H1 (cell line): ENCODE results near the gene INO80. TPM values are rescaled to one million over a fixed set of nuclear protein-coding genes. Genes with fewer than 3 reads are reported as not detected.

Experiments used
- CTCF ChIA-PET: fragments of 300-600 bp; sonication (Branson Sonifier 250); formaldehyde crosslinking; loops from one replicate; lab custom pipeline; 2021; ENCODE audit not compliant: partially characterized antibody; lab: Charles Lee
- POLR2A ChIA-PET: fragments of 300-600 bp; sonication (Branson Sonifier 250); formaldehyde crosslinking; loops from one replicate; lab custom pipeline; 2021; ENCODE audit warnings: inconsistent platforms; ENCODE audit not compliant: partially characterized antibody; lab: Charles Lee
- DNase-seq, 2 experiments: peaks; one replicate each; pipeline versions ENCODE4 v3.0.0 to v3.0.0-alpha.2; 2010 to 2022; ENCODE audit warnings: low spot score in 2 of 2, low read depth in 1 of 2, mixed read lengths in 1 of 2
- FAIRE-seq: peaks from 2 replicates; lab custom pipeline; 2011; peaks lifted over from hg19 to GRCh38; lab: Jason Lieb, UNC
- H2AFZ ChIP-seq: 2 replicates; pipeline ENCODE4 v1.8.1; 2012; ENCODE audit warnings: low read length, inconsistent platforms
- H2AK5ac ChIP-seq: 2 replicates; pipeline ENCODE4 v1.6.1; 2013; ENCODE audit warnings: low read depth, low read length
- H2BK120ac ChIP-seq: replicated peaks from 2 replicates; pipeline ENCODE3; 2013; ENCODE audit warnings: low read depth, low read length, inconsistent platforms
- H2BK12ac ChIP-seq: 2 replicates; pipeline ENCODE4 v1.6.1; 2013; ENCODE audit warnings: low read depth, low read length
- H2BK15ac ChIP-seq: 2 replicates; pipeline ENCODE4 v1.6.1; 2013; ENCODE audit warnings: low read length
- H2BK20ac ChIP-seq: 2 replicates; pipeline ENCODE4 v1.6.1; 2013; ENCODE audit warnings: low read length
- H2BK5ac ChIP-seq: 2 replicates; pipeline ENCODE4 v1.6.1; 2013; ENCODE audit warnings: low read depth, low read length
- H3K14ac ChIP-seq: 2 replicates; pipeline ENCODE4 v1.6.1; 2013; ENCODE audit warnings: inconsistent platforms; ENCODE audit not compliant: insufficient read length
- H3K18ac ChIP-seq: 2 replicates; pipeline ENCODE4 v1.6.1; 2013; ENCODE audit warnings: low read length; ENCODE audit errors: extremely low read depth
- H3K23ac ChIP-seq: 2 replicates; pipeline ENCODE4 v1.6.1; 2013; ENCODE audit warnings: inconsistent platforms; ENCODE audit not compliant: insufficient read length
- H3K23me2 ChIP-seq: 2 replicates; pipeline ENCODE4 v1.6.1; 2013; ENCODE audit warnings: low read depth, low read length
- H3K27ac ChIP-seq: 2 replicates; pipeline ENCODE4 v1.6.1; 2011; ENCODE audit warnings: low read depth, low read length, inconsistent platforms
- H3K27me3 ChIP-seq, 4 experiments: replicated peaks in 1 of 4; 1 replicate in 1 of 4; 2 replicates in 3 of 4; pipeline versions ENCODE4 v1.6.1 to v1.8.1; 2011 to 2013; ENCODE audit warnings: low read length in 3 of 4, mild to moderate bottlenecking in 3 of 4, inconsistent platforms in 2 of 4, mixed read lengths in 2 of 4, moderate library complexity in 1 of 4; ENCODE audit not compliant: control insufficient read depth in 3 of 4, insufficient read depth in 3 of 4; ENCODE audit errors: extremely low read depth in 1 of 4
- H3K36me3 ChIP-seq, 4 experiments: 2 replicates each; pipeline versions ENCODE4 v1.6.1 to v1.8.1; 2011 to 2013; ENCODE audit warnings: mild to moderate bottlenecking in 4 of 4, low read length in 3 of 4, moderate library complexity in 2 of 4, control low read depth in 1 of 4, inconsistent platforms in 1 of 4; ENCODE audit not compliant: insufficient read depth in 4 of 4, control insufficient read depth in 2 of 4
- H3K4ac ChIP-seq: replicated peaks from 2 replicates; pipeline ENCODE3; 2013; ENCODE audit warnings: low read length, low read depth, mixed read lengths, inconsistent platforms; ENCODE audit not compliant: insufficient read length
- H3K4me1 ChIP-seq, 4 experiments: replicated peaks in 1 of 4; 1 replicate in 1 of 4; 2 replicates in 3 of 4; pipeline versions ENCODE4 v1.6.1 to v1.8.1; 2011 to 2013; ENCODE audit warnings: low read length in 3 of 4, inconsistent platforms in 2 of 4, mixed read lengths in 1 of 4; ENCODE audit not compliant: insufficient read depth in 4 of 4, control insufficient read depth in 3 of 4
- H3K4me2 ChIP-seq, 2 experiments: 2 replicates each; pipeline versions ENCODE4 v1.6.1 to v1.8.1; 2011 to 2013; ENCODE audit warnings: low read depth in 2 of 2, low read length in 2 of 2, control low read depth in 1 of 2, inconsistent platforms in 1 of 2, mild to moderate bottlenecking in 1 of 2; ENCODE audit not compliant: insufficient read depth in 1 of 2
- H3K4me3 ChIP-seq, 4 experiments: fragments of 200-600, 300-600 bp in 1 of 4; sonication (generic), shearing (Covaris generic), sonication (Bioruptor Twin) in 1 of 4; 2 replicates each; pipeline versions ENCODE4 v1.5.1 to v1.8.1; 2011 to 2016; ENCODE audit warnings: low read length in 4 of 4, low read depth in 3 of 4, control low read depth in 2 of 4, inconsistent platforms in 2 of 4, mild to moderate bottlenecking in 2 of 4, mixed read lengths in 1 of 4, moderate library complexity in 1 of 4; ENCODE audit not compliant: insufficient read depth in 2 of 4; ENCODE audit errors: extremely low read depth in 1 of 4
- H3K56ac ChIP-seq: replicated peaks from 2 replicates; pipeline ENCODE3; 2013; ENCODE audit warnings: low read depth, mild to moderate bottlenecking, mixed read lengths, low read length, inconsistent platforms; ENCODE audit not compliant: insufficient read length
- H3K79me1 ChIP-seq: 2 replicates; pipeline ENCODE4 v1.6.1; 2013; ENCODE audit warnings: low read depth, low read length, control low read depth
- H3K79me2 ChIP-seq, 2 experiments: 2 replicates each; pipeline versions ENCODE4 v1.6.1 to v1.8.1; 2012 to 2013; ENCODE audit warnings: low read length in 2 of 2, mild to moderate bottlenecking in 2 of 2, inconsistent platforms in 1 of 2; ENCODE audit not compliant: insufficient read depth in 2 of 2, control insufficient read depth in 1 of 2
- H3K9ac ChIP-seq, 4 experiments: replicated peaks in 1 of 4; 1 replicate in 1 of 4; 2 replicates in 3 of 4; pipeline versions ENCODE4 v1.6.1 to v1.8.1; 2011 to 2013; ENCODE audit warnings: low read depth in 3 of 4, low read length in 3 of 4, control low read depth in 2 of 4, mild to moderate bottlenecking in 2 of 4, moderate library complexity in 2 of 4, inconsistent platforms in 1 of 4; ENCODE audit errors: extremely low read depth in 1 of 4
- H3K9me3 ChIP-seq, 2 experiments: 2 replicates each; pipeline versions ENCODE4 v1.6.1 to v1.8.1; 2012 to 2013; ENCODE audit warnings: mild to moderate bottlenecking in 2 of 2, moderate library complexity in 2 of 2, control low read depth in 1 of 2, inconsistent platforms in 1 of 2, low read depth in 1 of 2, low read length in 1 of 2, mixed read lengths in 1 of 2; ENCODE audit not compliant: insufficient read depth in 2 of 2
- H4K20me1 ChIP-seq, 2 experiments: replicated peaks in 1 of 2; 2 replicates each; pipeline versions ENCODE3 to v1.8.1; 2011 to 2013; ENCODE audit warnings: inconsistent platforms in 2 of 2, low read length in 2 of 2, mild to moderate bottlenecking in 1 of 2; ENCODE audit not compliant: insufficient read depth in 2 of 2, control insufficient read depth in 1 of 2
- H4K5ac ChIP-seq: 2 replicates; pipeline ENCODE4 v1.6.1; 2013; ENCODE audit warnings: low read length, low read depth, mixed read lengths, inconsistent platforms; ENCODE audit not compliant: insufficient read length
- H4K8ac ChIP-seq: 2 replicates; pipeline ENCODE4 v1.8.0; 2013; ENCODE audit warnings: mild to moderate bottlenecking, moderate library complexity, low read length, inconsistent platforms; ENCODE audit not compliant: insufficient read depth; ENCODE audit errors: extremely low read depth
- H4K91ac ChIP-seq: replicated peaks from 2 replicates; pipeline ENCODE3; 2013; ENCODE audit warnings: low read length, mixed read lengths, inconsistent platforms; ENCODE audit not compliant: insufficient read length
- ATF3 ChIP-seq: IDR thresholded peaks from 2 replicates; pipeline ENCODE4 v1.6.1; 2011; ENCODE audit warnings: low read depth, mild to moderate bottlenecking, low read length; ENCODE audit not compliant: insufficient read depth
- CHD1 ChIP-seq: IDR thresholded peaks from 2 replicates; pipeline ENCODE4 v1.6.1; 2012; ENCODE audit warnings: low read depth, low read length, improper control_type of control experiment
- CTBP2 ChIP-seq: IDR thresholded peaks from 2 replicates; pipeline ENCODE4 v1.7.0; 2011; ENCODE audit warnings: borderline replicate concordance, mild to moderate bottlenecking, moderate library complexity, mixed read lengths, low read length; ENCODE audit not compliant: insufficient read depth, insufficient read length
- CTCF ChIP-seq, 3 experiments: IDR thresholded peaks; 1 replicate in 2 of 3; 2 replicates in 1 of 3; pipeline versions ENCODE4 v1.5.1 to v1.6.1; 2011; ENCODE audit warnings: low read length in 3 of 3, mild to moderate bottlenecking in 3 of 3, inconsistent platforms in 2 of 3, low read depth in 1 of 3, moderate library complexity in 1 of 3; ENCODE audit not compliant: insufficient read depth in 1 of 3; ENCODE audit errors: control extremely low read depth in 1 of 3
- E2F6 ChIP-seq: IDR thresholded peaks from 2 replicates; pipeline ENCODE4 v1.6.1; 2012; ENCODE audit warnings: inconsistent platforms
- GABPA ChIP-seq: IDR thresholded peaks from 2 replicates; pipeline ENCODE4 v1.6.1; 2011; ENCODE audit warnings: mild to moderate bottlenecking, low read length, moderate library complexity, borderline replicate concordance; ENCODE audit not compliant: insufficient read depth
- JUN ChIP-seq: IDR thresholded peaks from 2 replicates; pipeline ENCODE4 v1.6.1; 2011; ENCODE audit warnings: low read depth, mild to moderate bottlenecking, improper control_type of control experiment, low read length
- KDM1A ChIP-seq: fragments of 200-600, 300-600 bp; sonication (generic); IDR thresholded peaks from 2 replicates; pipeline ENCODE4 v1.7.1; 2016; ENCODE audit warnings: mild to moderate bottlenecking, low read length, borderline replicate concordance
- MAFK ChIP-seq: IDR thresholded peaks from 2 replicates; pipeline ENCODE4 v1.6.1; 2012; ENCODE audit warnings: low read depth, mild to moderate bottlenecking, improper control_type of control experiment, low read length
- TAF7 ChIP-seq: optimal IDR thresholded peaks from 2 replicates; pipeline ENCODE3; 2011; ENCODE audit warnings: low read depth, mild to moderate bottlenecking, inconsistent platforms, low read length, moderate library complexity, borderline replicate concordance
- TCF12 ChIP-seq: IDR thresholded peaks from 2 replicates; pipeline ENCODE4 v1.6.1; 2011; ENCODE audit warnings: low read depth, mild to moderate bottlenecking, low read length
- polyA plus RNA-seq, 7 experiments: library from polyadenylated mRNA; depleted of rRNA in 3 of 7; stranded (reverse) in 5 of 7; unstranded in 2 of 7; fragments of >200 nt in 5 of 7; fragments of 200-250 nt in 2 of 7; gene quantifications; 1 replicate in 5 of 7; 2 replicates in 1 of 7; 4 replicates in 1 of 7; pipeline versions ENCODE4 v1.2.1 to v1.2.3, GENCODE V29; 2011 to 2013; ENCODE audit warnings: missing spikeins in 2 of 7, mixed read lengths in 2 of 7
- total RNA-seq: library from RNA; stranded (reverse); fragmentation: NEBNext Ultra II Directional; extraction: Animal tissue kit (Norgen Biotek cat#: 25700); gene quantifications from 2 replicates; pipeline ENCODE4 v1.2.1, GENCODE V29; 2021

The INO80 gene
- total and polyA plus RNA-seq, 2 of the 8 experiments (the other 6 are each of a cell fraction or from before 2014, with no cell fraction given) = 4.3 to 24.5 TPM

GRCh38 chr15:41010345-41010744 lies 105.7 kb downstream of the INO80 start:
- Histone ChIP-seq H2AK5ac (no peak overlapping the region), H3K27me3 (no peaks in the 10 kb centered on the region), H3K4me1 (no peaks in the 10 kb centered on the region), H3K4ac (no peak overlapping the region), H3K79me2 (no peaks in the 10 kb centered on the region), H3K9me3 (no peaks in the 10 kb centered on the region), H3K4me3 (no peak overlapping the region), H3K18ac (no peak overlapping the region), H2AFZ (no peak overlapping the region), H3K14ac (no peak overlapping the region), H2BK15ac (no peak overlapping the region), H4K20me1 (no peaks in the 10 kb centered on the region), H3K9ac (no peak overlapping the region), H3K79me1 (no peaks in the 10 kb centered on the region), H4K5ac (no peak overlapping the region), H2BK20ac (no peak overlapping the region), H3K4me2 (no peak overlapping the region), H4K8ac (no peak overlapping the region), H3K36me3 (peaks cover 0 to 16% (median 7%) of the 10 kb centered on the region in 4 experiments; a peak in 6 of 8 replicates), H2BK5ac (no peak overlapping the region), H4K91ac (no peak overlapping the region), H3K23me2 (no peaks in the 10 kb centered on the region), H3K23ac (no peak overlapping the region), H3K56ac (no peak overlapping the region), H2BK120ac (no peak overlapping the region), H3K27ac (no peak overlapping the region), H2BK12ac (no peak overlapping the region)
- POLR2A ChIA-PET = interaction anchor here (1.1 kb wide), 1 partner anchor 56 kb away, joined by 3 read pairs; no protein-coding TSS in a partner anchor
- DNase-seq (no peak), FAIRE-seq (no peak)
- CTCF ChIA-PET = interaction anchor here (0.8 to 1.3 kb wide), 3 partner anchors 19 to 107 kb away, joined by 3 to 4 read pairs (median 3); no protein-coding TSS in a partner anchor
- no peak for TF ChIP-seq CTBP2
- no peak for TF ChIP-seq JUN
- no peak for TF ChIP-seq GABPA
- TF ChIP-seq MAFK = no peak
- TF ChIP-seq CTCF (IDR thresholded peaks at IDR 0.05; ENCODE audit: control extremely low read depth in 1 of 3, insufficient read depth in 1 of 3, low read depth in 1 of 3, low read length in 3 of 3) = no peak
- no peak for TF ChIP-seq KDM1A
- no peak for TF ChIP-seq CHD1
- TF ChIP-seq TAF7 = no peak
- TF ChIP-seq E2F6 = no peak
- no peak for TF ChIP-seq ATF3
- no peak for TF ChIP-seq TCF12
